Activated CD8-positive, alpha-beta memory T cell treated with anti-CD3 and anti-CD28 coated beads, Interleukin-2, amount 50 U/mL, for 1 hour (primary cell): ENCODE data around the gene MAGI1.

Experiments used
- DNase-seq: peaks from one replicate; pipeline ENCODE4 v3.0.0-alpha.2; 2020; ENCODE audit errors: extremely low read depth

MAGI1 gene

GRCh38 chr3:65972765-65973164 is 66.0 kb downstream of the MAGI1 start:
- DNase-seq = no peak

GRCh38 chr3:65971293-65972252 is 67.1 kb downstream of the MAGI1 start:
- DNase-seq = no peak

- no peak for DNase-seq
These were observed 69.7 kb downstream of the MAGI1 start for GRCh38 chr3:65968996-65969395.

- DNase-seq = no peak
These were observed 71.3 kb downstream of the MAGI1 start for GRCh38 chr3:65967451-65967850.

- no peak for DNase-seq
These were observed 73.9 kb downstream of the MAGI1 start for GRCh38 chr3:65964838-65965237.

GRCh38 chr3:65963787-65964677 is 74.7 kb downstream of the MAGI1 start:
- DNase-seq = no peak

GRCh38 chr3:65961733-65962132 is 77.0 kb downstream of the MAGI1 start:
- DNase-seq = no peak

GRCh38 chr3:65961128-65961527 is 77.6 kb downstream of the MAGI1 start:
- no peak for DNase-seq

- no peak for DNase-seq
These were observed 78.6 kb downstream of the MAGI1 start for GRCh38 chr3:65960087-65960486.

- DNase-seq = no peak
These were observed 80.5 kb downstream of the MAGI1 start for GRCh38 chr3:65958216-65958615.

- no peak for DNase-seq
These were observed 82.8 kb downstream of the MAGI1 start for GRCh38 chr3:65955792-65956477.

- DNase-seq = no peak
These were observed 84.6 kb downstream of the MAGI1 start for GRCh38 chr3:65953881-65954733.

GRCh38 chr3:65953301-65953812 is 85.4 kb downstream of the MAGI1 start:
- no peak for DNase-seq

GRCh38 chr3:65952842-65953241 is 85.9 kb downstream of the MAGI1 start:
- no peak for DNase-seq

- no peak for DNase-seq
These were observed 86.7 kb downstream of the MAGI1 start for GRCh38 chr3:65951836-65952505.

- DNase-seq = no peak
These were observed 88.1 kb downstream of the MAGI1 start for GRCh38 chr3:65950340-65951326.

GRCh38 chr3:65948841-65949573 is 89.7 kb downstream of the MAGI1 start:
- no peak for DNase-seq

- no peak for DNase-seq
These were observed 92.3 kb downstream of the MAGI1 start for GRCh38 chr3:65946438-65946837.
